ENCODE results near the gene TRMT61B.
A peak's percentile ranks its signal among the peaks of the same experiment; 100 is the strongest.

Gene TRMT61B

GRCh38 chr2:28869494-28870145, 489 bp downstream of the TRMT61B start:
- TF ChIP-seq, protein P1, sequence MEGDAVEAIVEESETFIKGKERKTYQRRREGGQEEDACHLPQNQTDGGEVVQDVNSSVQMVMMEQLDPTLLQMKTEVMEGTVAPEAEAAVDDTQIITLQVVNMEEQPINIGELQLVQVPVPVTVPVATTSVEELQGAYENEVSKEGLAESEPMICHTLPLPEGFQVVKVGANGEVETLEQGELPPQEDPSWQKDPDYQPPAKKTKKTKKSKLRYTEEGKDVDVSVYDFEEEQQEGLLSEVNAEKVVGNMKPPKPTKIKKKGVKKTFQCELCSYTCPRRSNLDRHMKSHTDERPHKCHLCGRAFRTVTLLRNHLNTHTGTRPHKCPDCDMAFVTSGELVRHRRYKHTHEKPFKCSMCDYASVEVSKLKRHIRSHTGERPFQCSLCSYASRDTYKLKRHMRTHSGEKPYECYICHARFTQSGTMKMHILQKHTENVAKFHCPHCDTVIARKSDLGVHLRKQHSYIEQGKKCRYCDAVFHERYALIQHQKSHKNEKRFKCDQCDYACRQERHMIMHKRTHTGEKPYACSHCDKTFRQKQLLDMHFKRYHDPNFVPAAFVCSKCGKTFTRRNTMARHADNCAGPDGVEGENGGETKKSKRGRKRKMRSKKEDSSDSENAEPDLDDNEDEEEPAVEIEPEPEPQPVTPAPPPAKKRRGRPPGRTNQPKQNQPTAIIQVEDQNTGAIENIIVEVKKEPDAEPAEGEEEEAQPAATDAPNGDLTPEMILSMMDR (conservative IDR thresholded peaks at IDR 0.05; ENCODE audit: control insufficient read depth, insufficient read depth, low read depth, low read length): no peak
- no peak for DNase-seq (ENCODE audit: low read depth)
- H3K4me3 ChIP-seq (ENCODE audit: control insufficient read depth, low read depth, low read length): peak overlapping the region; percentile 95

DNA sequence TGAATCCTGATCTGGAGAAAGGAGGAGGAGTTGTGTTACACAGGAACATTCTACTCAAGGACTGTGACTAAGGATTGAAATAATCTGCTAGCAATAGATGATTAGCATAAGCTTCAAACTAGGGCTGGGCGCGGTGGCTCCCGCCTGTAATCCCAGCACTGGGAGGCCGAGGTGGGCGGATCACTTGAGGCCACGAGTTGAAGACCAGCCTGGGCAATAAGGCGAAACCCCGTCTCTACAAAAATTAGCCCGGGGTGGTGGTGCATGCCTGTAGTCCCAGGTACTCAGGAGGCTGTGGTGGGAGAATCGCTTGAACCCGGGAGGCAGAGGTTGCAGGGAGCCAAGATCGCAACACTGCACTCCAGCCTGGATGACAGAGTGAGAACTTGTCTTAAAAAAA, 1.5 kb downstream of the TRMT61B start:
- no peak for DNase-seq (ENCODE audit: low read depth)
- TF ChIP-seq, protein P1 (conservative IDR thresholded peaks at IDR 0.05; ENCODE audit: control insufficient read depth, insufficient read depth, low read depth, low read length): no peak
- peak overlapping the region; percentile 95 for H3K4me3 ChIP-seq (ENCODE audit: control insufficient read depth, low read depth, low read length)

DNA sequence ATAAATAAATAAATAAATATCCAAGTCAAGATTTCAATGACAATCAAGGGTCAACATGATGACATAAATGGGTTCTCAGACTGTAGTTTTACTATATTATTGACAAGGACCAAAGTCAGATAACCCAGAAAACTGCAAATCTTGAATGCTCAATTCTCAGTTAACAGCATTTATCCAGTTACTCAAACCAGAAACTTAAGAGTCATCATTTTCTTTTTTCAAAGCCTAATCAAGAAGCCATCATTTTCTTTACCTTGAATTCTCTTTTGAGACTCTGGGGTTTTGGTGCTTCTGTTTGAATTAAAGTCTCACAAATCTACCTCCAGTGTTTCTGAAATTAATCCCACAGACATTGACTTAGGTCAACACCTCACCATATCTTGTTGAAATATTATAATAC, 14.1 kb downstream of the TRMT61B start:
- TF ChIP-seq, protein P1 (conservative IDR thresholded peaks at IDR 0.05; ENCODE audit: control insufficient read depth, insufficient read depth, low read depth, low read length): no peak
- H3K4me3 ChIP-seq (ENCODE audit: control insufficient read depth, low read depth, low read length): no peak overlapping the region
- DNase-seq (ENCODE audit: low read depth): no peak

DNA sequence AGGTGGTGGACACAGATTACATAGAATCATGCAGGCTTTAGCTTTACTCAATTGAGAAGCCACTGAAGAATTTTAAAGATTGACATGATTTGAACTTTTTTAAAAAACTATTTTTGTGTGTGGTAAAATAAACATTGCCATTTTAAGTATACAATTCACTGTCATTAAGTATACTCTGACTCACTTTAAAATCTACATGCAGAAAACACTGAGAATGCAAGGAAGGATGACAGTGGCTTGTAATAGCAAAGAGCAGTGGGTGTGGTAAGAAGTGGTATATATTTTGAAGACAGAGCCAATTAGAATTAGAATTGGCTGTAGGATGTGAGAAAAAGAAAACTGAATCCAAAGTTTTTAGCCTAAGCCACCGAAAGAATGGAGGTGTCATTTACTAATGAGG, 14.9 kb downstream of the TRMT61B start:
- TF ChIP-seq, protein P1 (conservative IDR thresholded peaks at IDR 0.05; ENCODE audit: control insufficient read depth, insufficient read depth, low read depth, low read length): no peak
- H3K4me3 ChIP-seq (ENCODE audit: control insufficient read depth, low read depth, low read length): no peak overlapping the region
- DNase-seq (ENCODE audit: low read depth): no peak

DNA sequence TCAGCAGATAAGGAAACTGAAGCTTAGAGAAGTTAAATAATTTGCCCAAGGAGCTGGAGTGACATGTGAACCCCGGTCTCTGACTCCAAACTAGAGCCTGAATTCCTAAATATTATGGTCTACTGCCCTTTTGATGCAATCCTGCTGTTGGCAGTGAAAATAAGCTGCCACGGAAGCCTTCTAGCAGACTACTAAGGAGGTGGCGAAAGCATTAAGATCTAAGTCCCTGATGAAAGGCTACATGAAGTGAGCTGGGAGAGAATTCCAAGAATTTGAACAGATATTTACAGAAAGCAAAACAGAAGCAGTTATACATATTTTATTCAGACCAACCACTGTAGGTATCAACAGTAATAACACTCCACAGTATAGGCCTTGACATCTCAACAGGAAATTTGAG, 28.1 kb downstream of the TRMT61B start:
- H3K4me3 ChIP-seq (ENCODE audit: control insufficient read depth, low read depth, low read length): no peak overlapping the region
- TF ChIP-seq, protein P1 (conservative IDR thresholded peaks at IDR 0.05; ENCODE audit: control insufficient read depth, insufficient read depth, low read depth, low read length): no peak
- DNase-seq (ENCODE audit: low read depth): no peak

DNA sequence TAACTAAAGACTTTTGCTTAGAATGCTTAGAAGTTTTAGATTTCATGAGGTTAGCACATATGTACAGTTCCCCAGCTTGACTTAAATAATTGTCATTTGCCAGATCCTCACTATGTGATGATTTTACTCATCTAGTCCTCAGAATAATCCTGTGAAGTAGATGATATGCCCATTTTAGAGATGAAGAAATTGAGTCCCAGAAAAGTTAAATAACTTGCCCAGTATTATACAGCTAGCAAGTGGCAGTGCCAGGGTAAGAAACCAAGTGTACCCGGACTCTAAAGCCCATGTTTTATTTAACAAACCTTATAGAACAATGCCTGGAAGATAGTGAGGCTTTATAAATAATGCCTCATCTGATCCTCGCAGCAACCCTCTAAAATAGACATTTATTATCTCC, 31.1 kb downstream of the TRMT61B start:
- no peak for DNase-seq (ENCODE audit: low read depth)
- TF ChIP-seq, protein P1 (conservative IDR thresholded peaks at IDR 0.05; ENCODE audit: control insufficient read depth, insufficient read depth, low read depth, low read length): no peak
- no peak overlapping the region for H3K4me3 ChIP-seq (ENCODE audit: control insufficient read depth, low read depth, low read length)

DNA sequence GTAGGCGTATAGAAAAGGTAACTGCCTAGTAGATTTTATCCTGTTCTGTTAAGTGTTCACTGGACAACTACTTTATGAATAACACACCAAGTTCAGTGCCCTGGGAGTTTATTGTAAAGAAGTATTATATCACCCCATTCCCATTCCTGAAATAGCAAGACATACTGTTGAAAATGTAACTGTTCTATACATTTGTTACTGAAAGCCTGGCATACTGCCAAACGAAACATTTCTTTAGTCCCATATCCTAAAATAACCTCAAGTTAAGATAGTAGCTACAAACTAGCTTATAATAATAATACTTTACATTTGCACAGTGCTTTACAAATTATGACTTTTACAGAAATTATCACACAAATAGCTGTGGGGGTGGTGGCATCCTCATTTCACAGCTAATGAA, 34.3 kb downstream of the TRMT61B start:
- no peak overlapping the region for H3K4me3 ChIP-seq (ENCODE audit: control insufficient read depth, low read depth, low read length)
- TF ChIP-seq, protein P1 (conservative IDR thresholded peaks at IDR 0.05; ENCODE audit: control insufficient read depth, insufficient read depth, low read depth, low read length): no peak
- DNase-seq (ENCODE audit: low read depth): no peak
